ENCODE data around the gene HLA-E.
"Not testable (repeated sequence)": the region's sequence is repeated elsewhere in the genome, so short reads cannot be mapped to it uniquely, and the experiment has no call there.

Gene HLA-E

GRCh38 chr6:30489081-30490025, at the start of gene HLA-E:
Gene HLA-E (plus strand): TSS chr6:30489509. CDS start chr6:30489532, 23 bp downstream.
- peak; percentile 98 for DNase-seq

GRCh38 chr6:30441171-30441570, 48.1 kb upstream of the HLA-E start:
- DNase-seq = no peak

- DNase-seq = no peak
Observed at GRCh38 chr6:30443657-30444450, 45.5 kb upstream of the HLA-E start.

GRCh38 chr6:30444451-30444742, 44.9 kb upstream of the HLA-E start:
- no peak for DNase-seq

- no peak for DNase-seq
Observed at GRCh38 chr6:30446259-30446658, 43.0 kb upstream of the HLA-E start.

- peak; percentile 74 for DNase-seq
Observed at GRCh38 chr6:30447237-30447636, 42.1 kb upstream of the HLA-E start.

GRCh38 chr6:30450548-30450908, 38.8 kb upstream of the HLA-E start:
- DNase-seq = no peak

- DNase-seq = no peak
Observed at GRCh38 chr6:30450909-30451841, 38.1 kb upstream of the HLA-E start.

- DNase-seq = no peak
Observed at GRCh38 chr6:30452736-30453507, 36.4 kb upstream of the HLA-E start.

GRCh38 chr6:30453508-30454116, 35.7 kb upstream of the HLA-E start:
- DNase-seq = peak; percentile 95

GRCh38 chr6:30459145-30459544, 30.2 kb upstream of the HLA-E start:
- no peak for DNase-seq

GRCh38 chr6:30461055-30461454, 28.3 kb upstream of the HLA-E start:
- DNase-seq = no peak

- no peak for DNase-seq
Observed at GRCh38 chr6:30462482-30462881, 26.8 kb upstream of the HLA-E start.

GRCh38 chr6:30463242-30463641, 26.1 kb upstream of the HLA-E start:
- DNase-seq = no peak

- DNase-seq = no peak
Observed at GRCh38 chr6:30463651-30464618, 25.4 kb upstream of the HLA-E start.

GRCh38 chr6:30465595-30466306, 23.6 kb upstream of the HLA-E start:
- DNase-seq = no peak

GRCh38 chr6:30470968-30471367, 18.3 kb upstream of the HLA-E start:
- no peak for DNase-seq

- DNase-seq = not testable (repeated sequence)
Observed at GRCh38 chr6:30475116-30475515, 14.2 kb upstream of the HLA-E start.

- DNase-seq = no peak
Observed at GRCh38 chr6:30480536-30481156, 8.7 kb upstream of the HLA-E start.
